BLaER1 treated with 17β-estradiol and CSF1 and Interleukin-3, amounts not matched to agents 10 nM and 100 nM (cell line): ENCODE results near the gene MSRB2.

Source experiments
- H3K27ac ChIP-seq, 11 experiments: shearing (Covaris generic); formaldehyde crosslinking; 2 replicates each; pipeline ENCODE4 v1.8.1; 2022
- H3K27me3 ChIP-seq, 11 experiments: shearing (Covaris generic); formaldehyde crosslinking; 2 replicates each; pipeline ENCODE4 v1.8.1; 2022
- H3K36me3 ChIP-seq, 11 experiments: shearing (Covaris generic); formaldehyde crosslinking; 2 replicates each; pipeline ENCODE4 v1.8.1; 2022
- H3K4me1 ChIP-seq, 10 experiments: shearing (Covaris generic); formaldehyde crosslinking; 2 replicates each; pipeline ENCODE4 v1.8.1; 2022
- H3K4me2 ChIP-seq, 11 experiments: shearing (Covaris generic); formaldehyde crosslinking; 2 replicates each; pipeline ENCODE4 v1.8.1; 2022
- H3K4me3 ChIP-seq, 10 experiments: shearing (Covaris generic); formaldehyde crosslinking; 2 replicates each; pipeline ENCODE4 v1.8.1; 2022
- H3K9ac ChIP-seq, 11 experiments: shearing (Covaris generic); formaldehyde crosslinking; 2 replicates each; pipeline ENCODE4 v1.8.1; 2022
- H3K9me3 ChIP-seq, 11 experiments: shearing (Covaris generic); formaldehyde crosslinking; replicated peaks in 1 of 11; 2 replicates each; pipeline ENCODE4 v1.8.1; 2022
- H4K20me1 ChIP-seq, 11 experiments: shearing (Covaris generic); formaldehyde crosslinking; 2 replicates each; pipeline ENCODE4 v1.8.1; 2022
- Cebpa-rat ChIP-seq, 11 experiments: shearing (Covaris generic); IDR thresholded peaks; 2 replicates each; pipeline ENCODE4 v1.8.1; 2022

Gene MSRB2

DNA sequence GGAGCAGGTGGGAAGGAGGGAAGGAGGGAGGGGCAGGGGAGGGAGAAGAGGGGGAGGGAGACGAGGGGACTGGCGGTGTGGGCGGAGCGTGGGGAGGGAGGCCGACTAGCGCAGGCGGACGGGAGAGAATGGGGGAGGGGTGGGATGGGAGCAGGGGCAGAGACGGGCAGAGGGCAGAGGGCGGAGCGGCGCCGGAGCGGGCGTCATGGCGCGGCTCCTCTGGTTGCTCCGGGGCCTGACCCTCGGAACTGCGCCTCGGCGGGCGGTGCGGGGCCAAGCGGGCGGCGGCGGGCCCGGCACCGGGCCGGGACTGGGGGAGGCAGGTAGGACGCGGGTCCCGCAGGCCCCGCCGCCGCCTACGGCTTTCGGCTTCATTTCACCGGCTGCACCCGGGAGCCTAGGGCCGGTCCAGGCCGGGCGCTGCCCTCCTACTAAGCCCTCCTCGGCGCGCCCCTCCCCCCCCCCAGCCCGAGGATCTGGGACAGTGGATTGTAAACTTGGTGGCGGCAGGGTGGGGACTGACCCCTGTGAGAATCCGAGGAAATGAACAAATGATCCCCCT is at the start of gene MSRB2:
MSRB2 (plus strand) TSS at position 176 of the 562 bp plus-strand sequence; CDS start at position 206, 30 bp downstream.
- Histone ChIP-seq H3K4me1 (peaks cover 24 to 38% (median 26%) of the 10 kb centered on the region in 10 experiments), H4K20me1 (no peaks in the 10 kb centered on the region), H3K9me3 (peaks cover 0 to 28% (median 10%) of the 10 kb centered on the region in 11 experiments; a peak in 17 of 22 replicates), H3K36me3 (peaks cover 0 to 11% (median 0%) of the 10 kb centered on the region in 11 experiments; a peak in 5 of 22 replicates), H3K4me3 (peak within 1 kb of the TSS; percentile 74 to 85 (median 81)), H3K4me2 (peak within 1 kb of the TSS; percentile 86 to 98 (median 93)), H3K27me3 (no peaks in the 10 kb centered on the region), H3K27ac (peak within 1 kb of the TSS; percentile 89 to 98 (median 95)), H3K9ac (peak within 1 kb of the TSS; percentile 93 to 97 (median 94))
- TF ChIP-seq Cebpa-rat (IDR thresholded peaks at IDR 0.05) = no peak

DNA sequence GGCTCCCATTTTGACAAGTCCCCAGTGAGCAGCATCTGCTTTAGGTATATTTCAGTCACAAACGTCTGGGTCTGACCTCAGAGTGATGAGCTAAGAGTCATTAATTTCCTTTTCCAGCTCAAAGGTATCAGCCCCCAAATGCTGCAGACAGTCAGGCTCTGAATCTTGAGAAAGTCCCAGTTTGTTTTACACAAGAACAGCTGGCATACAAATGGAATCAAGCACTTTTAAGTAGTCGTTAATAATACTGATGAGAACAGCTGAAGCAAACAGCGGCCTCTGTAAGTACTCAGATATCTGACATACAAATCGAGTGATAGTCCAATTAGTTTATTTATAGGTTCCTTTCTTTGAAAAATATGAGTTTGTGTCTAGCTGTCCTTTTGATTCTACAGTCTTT is 49.4 kb upstream of the MSRB2 start:
- Histone ChIP-seq H3K9ac (no peak overlapping the region), H3K4me1 (no peaks in the 10 kb centered on the region), H3K36me3 (no peaks in the 10 kb centered on the region), H3K4me3 (no peak overlapping the region), H3K4me2 (no peak overlapping the region), H4K20me1 (no peaks in the 10 kb centered on the region), H3K9me3 (no peaks in the 10 kb centered on the region), H3K27me3 (no peaks in the 10 kb centered on the region), H3K27ac (no peak overlapping the region)
- TF ChIP-seq Cebpa-rat (IDR thresholded peaks at IDR 0.05) = no peak

DNA sequence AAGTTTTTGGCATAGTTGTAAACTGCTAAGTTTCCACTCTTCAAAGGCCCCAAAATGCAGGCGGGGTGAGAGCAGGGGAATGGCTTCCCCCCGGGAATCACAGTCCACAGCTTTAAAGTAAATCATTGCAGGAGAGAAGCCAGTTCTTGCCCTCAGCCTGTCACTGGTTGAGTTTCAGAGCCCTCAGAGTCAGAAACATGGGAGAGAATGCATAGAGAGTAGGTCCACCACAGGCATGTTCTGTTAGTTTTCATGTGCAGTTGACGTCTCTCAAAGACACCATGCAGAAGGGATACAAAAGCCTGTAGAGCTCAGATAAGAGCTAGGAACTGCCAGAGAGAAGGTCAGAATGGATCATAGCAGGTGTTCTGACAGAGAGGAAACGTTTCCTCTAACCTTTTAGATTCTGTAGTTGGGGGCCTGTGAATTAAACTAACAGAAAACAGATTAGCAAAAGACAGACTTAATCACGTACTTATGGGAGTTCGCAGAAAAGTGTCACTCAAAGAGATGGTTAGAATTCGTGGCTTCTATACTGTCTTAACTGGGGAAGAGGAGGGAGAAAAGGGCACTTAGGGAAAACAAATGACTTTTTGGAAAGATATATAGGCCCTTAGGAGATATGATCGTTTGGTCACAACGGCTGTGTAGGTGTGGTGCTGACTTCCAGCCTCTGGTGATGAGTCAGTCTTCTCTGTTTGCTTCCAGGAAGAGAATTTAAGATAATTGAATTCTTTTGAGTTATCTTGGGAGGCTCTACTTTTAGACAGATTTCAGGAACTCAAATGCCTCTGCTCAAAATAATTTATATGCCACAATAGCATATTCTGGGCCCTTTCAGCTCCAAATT is 48.0 kb upstream of the MSRB2 start:
- peaks cover 0 to under 1% (median 0%) of the 10 kb centered on the region in 10 experiments; a peak in 1 of 20 replicates for H3K4me1 ChIP-seq
- no peak overlapping the region for H3K27ac ChIP-seq
- no peak for TF ChIP-seq Cebpa-rat (IDR thresholded peaks at IDR 0.05)
- no peak overlapping the region for H3K9ac ChIP-seq
- no peaks in the 10 kb centered on the region for H4K20me1 ChIP-seq
- H3K4me2 ChIP-seq = no peak overlapping the region
- H3K36me3 ChIP-seq = no peaks in the 10 kb centered on the region
- no peak overlapping the region for H3K4me3 ChIP-seq
- no peaks in the 10 kb centered on the region for H3K27me3 ChIP-seq
- no peaks in the 10 kb centered on the region for H3K9me3 ChIP-seq

DNA sequence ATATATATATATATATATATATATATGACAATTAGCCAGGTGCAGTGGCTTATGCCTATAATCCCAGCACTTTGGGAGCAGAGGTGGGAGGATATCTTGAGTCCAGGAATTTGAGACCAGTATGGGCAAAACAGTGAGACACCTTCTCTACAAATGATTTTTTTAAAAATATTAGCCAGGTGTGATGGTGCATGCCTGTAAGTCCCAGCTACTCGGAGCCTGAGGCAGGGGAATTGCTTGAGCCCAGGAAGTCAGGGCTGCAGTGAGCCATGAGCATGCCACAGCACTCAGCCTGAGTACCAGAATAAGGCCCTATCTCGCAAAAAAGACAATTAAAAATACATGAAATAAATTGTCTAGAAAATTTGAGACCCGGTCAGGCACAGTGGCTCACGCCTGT is 47.2 kb upstream of the MSRB2 start:
- Histone ChIP-seq H3K27me3 (no peaks in the 10 kb centered on the region), H3K4me3 (no peak overlapping the region), H3K36me3 (no peaks in the 10 kb centered on the region), H3K9ac (no peak overlapping the region), H3K4me1 (peaks cover 0 to 8% (median 0%) of the 10 kb centered on the region in 10 experiments; a peak in 2 of 20 replicates), H3K9me3 (no peaks in the 10 kb centered on the region), H4K20me1 (no peaks in the 10 kb centered on the region), H3K4me2 (no peak overlapping the region), H3K27ac (no peak overlapping the region)
- no peak for TF ChIP-seq Cebpa-rat (IDR thresholded peaks at IDR 0.05)

DNA sequence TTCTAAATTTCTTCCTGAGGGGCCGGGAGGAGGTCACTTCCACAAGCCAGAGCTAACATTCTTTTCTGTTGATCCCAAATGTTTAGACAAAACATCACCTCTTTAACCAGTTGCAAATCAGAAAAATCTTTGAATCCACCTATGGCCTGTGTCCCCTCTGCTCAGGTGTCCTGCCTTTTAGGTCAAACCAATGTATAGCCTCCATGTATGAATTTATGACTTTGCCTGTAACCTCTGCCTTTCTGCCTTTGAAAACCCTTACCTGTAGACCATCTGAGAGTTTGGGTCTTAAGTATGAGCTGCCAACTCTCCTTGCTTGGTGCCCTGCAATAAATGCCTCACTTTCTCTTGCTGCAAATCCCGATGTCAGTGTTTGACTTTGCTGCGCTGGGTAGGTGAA is 44.1 kb upstream of the MSRB2 start:
- Histone ChIP-seq H3K9ac (no peak overlapping the region), H3K9me3 (no peaks in the 10 kb centered on the region), H3K4me3 (no peak overlapping the region), H3K27ac (no peak overlapping the region), H3K27me3 (no peaks in the 10 kb centered on the region), H3K36me3 (no peaks in the 10 kb centered on the region), H3K4me1 (peaks cover 0 to 9% (median 0%) of the 10 kb centered on the region in 10 experiments; a peak in 2 of 20 replicates), H4K20me1 (no peaks in the 10 kb centered on the region), H3K4me2 (no peak overlapping the region)
- TF ChIP-seq Cebpa-rat (IDR thresholded peaks at IDR 0.05) = no peak

DNA sequence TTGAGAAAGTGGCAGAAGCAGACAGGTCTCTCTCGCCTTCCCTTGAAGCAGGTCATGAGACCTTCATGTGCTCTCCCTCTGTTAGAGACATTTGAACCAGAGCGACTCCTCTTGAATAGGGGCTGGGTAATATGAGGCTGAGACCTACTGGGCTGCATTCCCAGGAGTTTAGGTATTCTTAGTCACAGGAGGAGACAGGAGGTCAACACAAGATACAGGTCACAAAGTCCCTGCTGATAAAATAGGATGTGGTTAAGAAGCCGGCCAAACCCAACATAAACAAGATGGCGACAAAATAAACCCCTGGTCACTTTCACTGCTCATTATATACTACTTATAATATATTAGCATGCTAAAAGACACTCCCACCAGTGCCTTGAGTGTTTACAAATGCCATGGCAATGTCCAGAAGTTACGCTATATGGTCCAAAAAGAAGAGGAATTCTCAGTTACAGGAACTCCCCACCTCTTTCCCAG is 43.5 kb upstream of the MSRB2 start:
- TF ChIP-seq Cebpa-rat (IDR thresholded peaks at IDR 0.05) = no peak
- Histone ChIP-seq H3K4me1 (peaks cover 0 to 9% (median 0%) of the 10 kb centered on the region in 10 experiments; a peak in 2 of 20 replicates), H3K27me3 (no peaks in the 10 kb centered on the region), H3K4me3 (no peak overlapping the region), H3K9me3 (no peaks in the 10 kb centered on the region), H3K9ac (no peak overlapping the region), H3K36me3 (no peaks in the 10 kb centered on the region), H4K20me1 (no peaks in the 10 kb centered on the region), H3K27ac (no peak overlapping the region), H3K4me2 (no peak overlapping the region)

DNA sequence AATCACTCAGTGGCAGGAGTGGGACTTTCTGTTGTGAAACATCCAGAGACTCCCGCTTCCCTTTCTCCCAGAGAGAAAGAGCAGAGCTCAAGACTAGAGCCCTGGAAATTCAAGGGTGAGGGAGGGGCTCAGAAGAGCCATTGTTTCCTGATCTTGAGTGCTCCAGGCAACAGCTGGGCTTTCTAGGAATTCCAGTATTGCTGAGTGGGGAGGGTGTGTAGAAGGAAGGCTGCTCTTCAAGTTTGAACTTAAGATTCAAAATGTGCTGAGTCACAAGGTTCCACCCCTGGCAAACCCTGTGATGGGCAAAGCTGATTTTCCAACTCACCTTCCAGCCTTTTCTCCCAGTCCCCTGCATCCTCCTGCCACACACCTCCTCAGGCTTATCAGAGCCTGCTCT is 42.3 kb upstream of the MSRB2 start:
- peak overlapping the region in 1 of 11 experiments; percentile 20; a peak in 2 of 22 replicates for H3K4me2 ChIP-seq
- H3K27me3 ChIP-seq = no peaks in the 10 kb centered on the region
- H3K4me3 ChIP-seq = no peak overlapping the region
- peaks cover 0 to 9% (median 0%) of the 10 kb centered on the region in 10 experiments; a peak in 2 of 20 replicates for H3K4me1 ChIP-seq
- H3K27ac ChIP-seq = no peak overlapping the region
- no peak overlapping the region for H3K9ac ChIP-seq
- H3K36me3 ChIP-seq = no peaks in the 10 kb centered on the region
- peaks cover 0 to under 1% (median 0%) of the 10 kb centered on the region in 11 experiments; a peak in 1 of 22 replicates for H3K9me3 ChIP-seq
- no peak for TF ChIP-seq Cebpa-rat (IDR thresholded peaks at IDR 0.05)
- no peaks in the 10 kb centered on the region for H4K20me1 ChIP-seq

DNA sequence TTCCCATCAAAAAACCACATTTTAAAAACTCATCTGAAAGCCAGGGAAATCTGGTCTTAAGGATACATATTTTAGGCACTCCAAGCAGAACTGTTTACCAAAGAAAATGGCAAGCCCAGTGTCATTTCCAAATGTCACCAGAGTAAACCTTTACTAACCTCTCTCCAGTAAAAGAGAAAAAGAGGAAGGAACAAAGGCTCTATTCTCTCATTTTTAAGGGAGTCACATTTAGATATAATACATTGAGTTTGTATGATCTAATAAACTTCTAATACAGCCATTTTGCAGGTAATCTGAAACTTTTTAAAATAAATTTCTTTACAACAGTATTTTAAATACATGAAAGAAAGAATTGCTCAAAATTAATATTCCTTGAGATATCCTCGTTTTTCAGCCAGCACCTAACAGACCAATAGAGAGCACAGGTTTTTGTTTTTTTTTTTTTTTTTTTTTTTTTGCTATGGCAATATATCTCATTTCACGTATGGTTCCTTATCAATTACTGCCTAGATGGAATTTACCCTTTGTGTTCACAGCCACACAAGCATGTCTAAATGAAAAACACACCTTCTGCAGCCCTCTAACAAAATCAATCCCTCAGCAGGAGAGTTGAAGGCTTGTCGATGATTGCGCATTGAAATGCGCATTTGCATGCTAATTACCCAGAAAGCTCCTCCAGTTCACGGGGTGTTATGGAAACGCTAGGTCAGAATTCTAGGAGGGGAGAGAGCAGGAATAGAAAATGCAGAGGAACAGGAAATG is 39.8 kb upstream of the MSRB2 start:
- peaks cover 12 to 26% (median 19%) of the 10 kb centered on the region in 11 experiments for H3K9me3 ChIP-seq
- no peak overlapping the region for H3K9ac ChIP-seq
- H3K27ac ChIP-seq = no peak overlapping the region
- no peaks in the 10 kb centered on the region for H3K36me3 ChIP-seq
- H4K20me1 ChIP-seq = no peaks in the 10 kb centered on the region
- TF ChIP-seq Cebpa-rat (IDR thresholded peaks at IDR 0.05) = no peak
- no peak overlapping the region for H3K4me3 ChIP-seq
- H3K4me1 ChIP-seq = peaks cover 0 to 9% (median 0%) of the 10 kb centered on the region in 10 experiments; a peak in 2 of 20 replicates
- no peaks in the 10 kb centered on the region for H3K27me3 ChIP-seq
- no peak overlapping the region for H3K4me2 ChIP-seq

DNA sequence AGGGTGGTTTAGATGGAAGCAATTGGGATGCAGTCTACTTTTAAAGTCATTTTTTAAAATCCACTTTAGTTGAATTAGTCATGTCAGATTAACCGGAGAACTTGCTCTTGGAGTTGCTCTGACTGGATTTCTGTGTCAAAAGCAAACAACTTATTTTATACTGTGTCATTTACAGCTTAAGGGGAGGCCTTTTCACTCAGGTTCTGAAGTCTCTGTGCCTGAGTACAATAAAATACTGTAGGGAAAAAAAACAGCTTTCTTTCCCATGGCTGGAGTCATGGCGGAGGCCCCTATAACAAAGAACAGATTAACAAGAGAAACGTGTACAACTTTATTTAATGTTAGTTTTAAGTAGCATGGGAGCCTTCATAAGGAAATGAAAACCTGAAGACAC is 39.2 kb upstream of the MSRB2 start:
- Histone ChIP-seq H3K27ac (no peak overlapping the region), H3K9me3 (peaks cover 12 to 26% (median 19%) of the 10 kb centered on the region in 11 experiments), H3K36me3 (no peaks in the 10 kb centered on the region), H4K20me1 (no peaks in the 10 kb centered on the region), H3K4me1 (peaks cover 0 to 9% (median 0%) of the 10 kb centered on the region in 10 experiments; a peak in 2 of 20 replicates), H3K4me3 (no peak overlapping the region), H3K27me3 (no peaks in the 10 kb centered on the region), H3K9ac (no peak overlapping the region), H3K4me2 (no peak overlapping the region)
- TF ChIP-seq Cebpa-rat (IDR thresholded peaks at IDR 0.05) = no peak
